HFFc6 (cell line): ENCODE measurements around the gene ADGRV1. TPM values are rescaled to one million over a fixed set of nuclear protein-coding genes. Genes with fewer than 3 reads are reported as not detected.

ENCODE experiments used
- DNase-seq: peaks from one replicate; pipeline ENCODE4 v3.0.0-alpha.2; 2018
- H3K27ac Mint-ChIP-seq: 2 replicates; pipeline ENCODE4 v1.8.0; 2020; ENCODE audit warnings: mild to moderate bottlenecking, mixed read lengths
- H3K27me3 Mint-ChIP-seq: 2 replicates; pipeline ENCODE4 v1.8.0; 2021; ENCODE audit warnings: mild to moderate bottlenecking, moderate library complexity, mixed read lengths; ENCODE audit not compliant: insufficient read depth
- H3K36me3 Mint-ChIP-seq: 2 replicates; pipeline ENCODE4 v1.8.0; 2021; ENCODE audit warnings: low read depth, mixed read lengths
- H3K4me1 Mint-ChIP-seq: 2 replicates; pipeline ENCODE4 v1.8.0; 2020; ENCODE audit warnings: low read depth, mixed read lengths
- H3K4me3 Mint-ChIP-seq: 2 replicates; pipeline ENCODE4 v1.8.0; 2020; ENCODE audit warnings: mild to moderate bottlenecking, moderate library complexity, mixed read lengths
- H3K9me3 Mint-ChIP-seq: 2 replicates; pipeline ENCODE4 v1.8.0; 2020; ENCODE audit warnings: mild to moderate bottlenecking, mixed read lengths
- total RNA-seq, 6 experiments: library from RNA; stranded (reverse); fragmentation: NEBNext Ultra II Directional; extraction: Animal tissue kit (Norgen Biotek cat#: 25700); gene quantifications; 2 replicates in 1 of 6; 3 replicates in 5 of 6; pipeline ENCODE4 v1.2.3, GENCODE V29; 2021
- TF ChIP-seq, protein P1 (sequence below): fragments of 200-600 bp; sonication (generic); IDR thresholded peaks from 2 replicates; pipeline ENCODE4 v1.5.0; 2021; ENCODE audit warnings: antibody characterized with exemption, mild to moderate bottlenecking

Gene ADGRV1
- total RNA-seq, 6 experiments from 2014 or later, result not detected

- no peaks in the 10 kb centered on the region for H3K4me1 Mint-ChIP-seq
- DNase-seq, result no peak
- TF ChIP-seq, protein P1, sequence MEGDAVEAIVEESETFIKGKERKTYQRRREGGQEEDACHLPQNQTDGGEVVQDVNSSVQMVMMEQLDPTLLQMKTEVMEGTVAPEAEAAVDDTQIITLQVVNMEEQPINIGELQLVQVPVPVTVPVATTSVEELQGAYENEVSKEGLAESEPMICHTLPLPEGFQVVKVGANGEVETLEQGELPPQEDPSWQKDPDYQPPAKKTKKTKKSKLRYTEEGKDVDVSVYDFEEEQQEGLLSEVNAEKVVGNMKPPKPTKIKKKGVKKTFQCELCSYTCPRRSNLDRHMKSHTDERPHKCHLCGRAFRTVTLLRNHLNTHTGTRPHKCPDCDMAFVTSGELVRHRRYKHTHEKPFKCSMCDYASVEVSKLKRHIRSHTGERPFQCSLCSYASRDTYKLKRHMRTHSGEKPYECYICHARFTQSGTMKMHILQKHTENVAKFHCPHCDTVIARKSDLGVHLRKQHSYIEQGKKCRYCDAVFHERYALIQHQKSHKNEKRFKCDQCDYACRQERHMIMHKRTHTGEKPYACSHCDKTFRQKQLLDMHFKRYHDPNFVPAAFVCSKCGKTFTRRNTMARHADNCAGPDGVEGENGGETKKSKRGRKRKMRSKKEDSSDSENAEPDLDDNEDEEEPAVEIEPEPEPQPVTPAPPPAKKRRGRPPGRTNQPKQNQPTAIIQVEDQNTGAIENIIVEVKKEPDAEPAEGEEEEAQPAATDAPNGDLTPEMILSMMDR, result no peak
- H3K4me3 Mint-ChIP-seq, result no peak overlapping the region
- no peaks in the 10 kb centered on the region for H3K36me3 Mint-ChIP-seq
- peaks cover 11% of the 10 kb centered on the region for H3K27me3 Mint-ChIP-seq
- no peak overlapping the region for H3K27ac Mint-ChIP-seq
- no peaks in the 10 kb centered on the region for H3K9me3 Mint-ChIP-seq
Measured at GRCh38 chr5:90534922-90535321, 23.7 kb upstream of the ADGRV1 start.

DNA sequence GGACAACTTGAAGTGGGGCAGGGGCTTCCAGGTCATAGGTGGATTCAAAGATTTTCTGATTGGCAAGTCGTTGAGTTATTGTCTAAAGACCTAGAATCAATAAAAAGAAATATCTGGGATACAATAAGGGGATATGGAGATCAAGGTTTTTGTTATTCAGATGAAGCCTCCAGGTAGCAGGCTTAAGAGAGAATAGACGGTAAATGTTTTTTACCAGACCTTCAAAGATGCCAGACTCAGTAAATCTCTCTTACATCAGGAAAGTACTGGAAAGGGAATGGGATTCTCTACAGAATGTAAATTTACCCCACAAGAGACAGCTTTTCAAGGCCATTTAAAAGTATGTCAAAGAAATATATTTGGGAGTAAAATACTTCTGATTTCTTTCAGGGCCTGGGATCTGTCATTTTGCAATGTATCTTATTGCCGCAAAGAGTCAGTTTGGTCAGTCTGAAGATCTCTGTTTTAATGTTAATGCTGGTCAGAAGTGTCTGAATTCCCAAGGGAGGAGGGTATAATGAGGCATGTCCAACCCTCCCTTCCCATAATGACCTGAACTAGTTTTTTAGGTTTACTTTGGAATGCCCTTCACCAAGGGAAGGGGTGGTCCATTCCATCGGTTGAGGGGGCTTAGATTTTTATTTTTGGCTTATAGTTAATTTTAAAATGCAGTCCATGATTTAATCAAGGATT is 15.6 kb upstream of the ADGRV1 start:
- Mint-ChIP-seq H3K9me3 (no peaks in the 10 kb centered on the region), H3K4me3 (no peak overlapping the region), H3K27me3 (peaks cover 5% of the 10 kb centered on the region), H3K36me3 (no peaks in the 10 kb centered on the region), H3K4me1 (peaks cover 3% of the 10 kb centered on the region), H3K27ac (no peak overlapping the region)
- no peak for DNase-seq
- TF ChIP-seq, protein P1, result no peak

DNA sequence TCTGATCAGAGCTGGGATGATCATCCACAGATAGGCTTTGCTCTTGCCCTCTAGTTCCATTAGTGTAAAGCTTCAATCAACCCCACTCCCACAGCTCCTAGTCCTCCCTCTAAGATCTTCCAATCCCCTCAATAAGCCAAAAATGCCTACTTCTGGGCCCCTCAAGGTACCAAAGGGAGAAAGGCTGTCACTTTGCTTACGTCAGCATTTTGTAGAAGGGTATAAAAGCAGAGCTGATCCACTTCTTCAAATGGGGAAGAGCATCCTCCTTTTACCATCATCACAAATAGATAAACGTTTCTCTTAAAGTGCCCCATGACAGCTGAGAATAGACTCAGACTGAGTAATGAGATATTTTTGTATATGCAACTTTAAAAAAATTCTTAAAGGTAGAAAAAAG is 13.1 kb upstream of the ADGRV1 start:
- DNase-seq, result no peak
- Mint-ChIP-seq H3K4me3 (no peak overlapping the region), H3K9me3 (no peaks in the 10 kb centered on the region), H3K36me3 (no peaks in the 10 kb centered on the region), H3K27me3 (peaks cover 7% of the 10 kb centered on the region), H3K4me1 (peaks cover 6% of the 10 kb centered on the region), H3K27ac (no peak overlapping the region)
- TF ChIP-seq, protein P1, result no peak

GRCh38 chr5:90546216-90546837 is 12.3 kb upstream of the ADGRV1 start:
- no peak overlapping the region for H3K4me3 Mint-ChIP-seq
- TF ChIP-seq, protein P1, result no peak
- no peaks in the 10 kb centered on the region for H3K9me3 Mint-ChIP-seq

DNA sequence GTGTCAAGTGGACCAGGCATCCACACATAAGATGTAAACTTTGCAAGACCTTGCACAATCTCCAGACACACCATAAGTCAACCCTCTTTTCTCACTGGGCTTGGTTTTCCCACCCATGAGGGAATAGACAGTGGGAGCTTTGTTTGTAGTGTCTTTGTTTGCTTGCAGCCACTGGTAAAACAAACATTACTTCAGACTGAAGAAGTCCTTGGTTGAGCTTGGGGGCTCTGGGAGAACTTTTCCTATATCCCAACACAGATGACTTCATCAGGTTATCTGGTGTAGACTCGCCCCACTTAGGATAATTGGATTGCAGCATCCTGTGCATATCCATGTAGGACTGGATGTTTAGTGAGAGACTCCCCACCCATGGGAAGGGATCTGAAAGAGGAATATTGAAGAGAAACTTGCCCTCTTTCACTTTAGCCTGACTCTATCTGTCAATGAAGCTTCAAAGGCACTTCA is 11.5 kb upstream of the ADGRV1 start:
- H3K36me3 Mint-ChIP-seq, result no peaks in the 10 kb centered on the region
- TF ChIP-seq, protein P1, result no peak
- H3K9me3 Mint-ChIP-seq, result no peaks in the 10 kb centered on the region
- peaks cover 6% of the 10 kb centered on the region for H3K4me1 Mint-ChIP-seq
- no peak overlapping the region for H3K27ac Mint-ChIP-seq
- H3K27me3 Mint-ChIP-seq, result peaks cover 10% of the 10 kb centered on the region
- DNase-seq, result no peak
- no peak overlapping the region for H3K4me3 Mint-ChIP-seq

More at GRCh38 chr5:90546216-90546837, 12.3 kb upstream of the ADGRV1 start:
- no peak overlapping the region for H3K27ac Mint-ChIP-seq
- H3K27me3 Mint-ChIP-seq, result peaks cover 4% of the 10 kb centered on the region
- no peaks in the 10 kb centered on the region for H3K36me3 Mint-ChIP-seq
- peaks cover 6% of the 10 kb centered on the region for H3K4me1 Mint-ChIP-seq
- DNase-seq, result no peak
